GM18873 (cell line): Measurements from ENCODE around the gene AUNIP.

Source experiments
- ATAC-seq: cut with Tn5 transposase; IDR thresholded peaks from one replicate; pipeline ENCODE4 v1.9.1; 2021; ENCODE audit warnings: mild to moderate bottlenecking, moderate library complexity, moderate number of reproducible peaks; ENCODE audit not compliant: unreplicated experiment, low FRiP score

AUNIP gene

GRCh38 chr1:25890239-25891034 lies 31.2 kb upstream of the AUNIP start:
- ATAC-seq = no peak

- ATAC-seq = no peak
Observed at GRCh38 chr1:25889470-25889869, 30.2 kb upstream of the AUNIP start.

- ATAC-seq = no peak
Observed at GRCh38 chr1:25888426-25888987, 29.2 kb upstream of the AUNIP start.

- ATAC-seq = no peak
Observed at GRCh38 chr1:25885602-25886001, 26.3 kb upstream of the AUNIP start.

GRCh38 chr1:25881266-25881665 lies 22.0 kb upstream of the AUNIP start:
- no peak for ATAC-seq

- no peak for ATAC-seq
Observed at GRCh38 chr1:25880518-25880917, 21.3 kb upstream of the AUNIP start.

- no peak for ATAC-seq
Observed at GRCh38 chr1:25879675-25880074, 20.4 kb upstream of the AUNIP start.

GRCh38 chr1:25878690-25879089 lies 19.4 kb upstream of the AUNIP start:
- no peak for ATAC-seq

- no peak for ATAC-seq
Observed at GRCh38 chr1:25877155-25877554, 17.9 kb upstream of the AUNIP start.

- no peak for ATAC-seq
Observed at GRCh38 chr1:25876693-25877077, 17.4 kb upstream of the AUNIP start.

GRCh38 chr1:25875856-25876692 lies 16.8 kb upstream of the AUNIP start:
- ATAC-seq = no peak

GRCh38 chr1:25875154-25875855 lies 16.0 kb upstream of the AUNIP start, which contains the start of gene PAQR7:
Gene PAQR7 (minus strand): TSS chr1:25875708. CDS start chr1:25863839, 11,869 bp downstream.
- no peak for ATAC-seq

GRCh38 chr1:25874635-25875153 lies 15.4 kb upstream of the AUNIP start:
- ATAC-seq = no peak

GRCh38 chr1:25874209-25874608 lies 15.0 kb upstream of the AUNIP start:
- ATAC-seq = no peak

- ATAC-seq = no peak
Observed at GRCh38 chr1:25873120-25873519, 13.9 kb upstream of the AUNIP start.

GRCh38 chr1:25872713-25873112 lies 13.5 kb upstream of the AUNIP start:
- ATAC-seq = no peak

- ATAC-seq = no peak
Observed at GRCh38 chr1:25871704-25872494, 12.6 kb upstream of the AUNIP start.

- no peak for ATAC-seq
Observed at GRCh38 chr1:25871086-25871703, 11.9 kb upstream of the AUNIP start.

- ATAC-seq = no peak
Observed at GRCh38 chr1:25870614-25871013, 11.4 kb upstream of the AUNIP start.
